HUES64 (cell line): ENCODE results near the gene ITPR2.
A peak's percentile ranks its signal among the peaks of the same experiment; 100 is the strongest.

ENCODE experiments used
- H3K27ac ChIP-seq: 2 replicates; pipeline ENCODE4 v1.7.0; 2013; ENCODE audit warnings: low read depth, low read length, inconsistent platforms
- H3K27me3 ChIP-seq: 2 replicates; pipeline ENCODE4 v1.6.1; 2013; ENCODE audit warnings: mild to moderate bottlenecking, low read length; ENCODE audit not compliant: insufficient read depth
- H3K36me3 ChIP-seq: 2 replicates; pipeline ENCODE4 v1.6.1; 2013; ENCODE audit warnings: mild to moderate bottlenecking, low read length; ENCODE audit not compliant: insufficient read depth
- H3K4me1 ChIP-seq: 2 replicates; pipeline ENCODE4 v1.6.1; 2013; ENCODE audit warnings: mild to moderate bottlenecking, low read length, moderate library complexity; ENCODE audit not compliant: insufficient read depth
- H3K4me3 ChIP-seq: 2 replicates; pipeline ENCODE4 v1.5.1; 2013; ENCODE audit warnings: mild to moderate bottlenecking, low read length, moderate library complexity
- H3K9ac ChIP-seq: 2 replicates; pipeline ENCODE4 v1.6.1; 2013; ENCODE audit warnings: mild to moderate bottlenecking, low read depth, low read length
- H3K9me3 ChIP-seq: 2 replicates; pipeline ENCODE4 v1.6.1; 2013; ENCODE audit warnings: low read depth, low read length; ENCODE audit not compliant: insufficient read depth
- WGBS: fragments of 150-250, 120-280 bp; methylation state at CpG from one replicate; pipeline ENCODE4 v1.1.7; 2013; ENCODE audit warnings: missing lambda C conversion rate; 5-methylcytosine and 5-hydroxymethylcytosine counted together

Gene ITPR2

DNA sequence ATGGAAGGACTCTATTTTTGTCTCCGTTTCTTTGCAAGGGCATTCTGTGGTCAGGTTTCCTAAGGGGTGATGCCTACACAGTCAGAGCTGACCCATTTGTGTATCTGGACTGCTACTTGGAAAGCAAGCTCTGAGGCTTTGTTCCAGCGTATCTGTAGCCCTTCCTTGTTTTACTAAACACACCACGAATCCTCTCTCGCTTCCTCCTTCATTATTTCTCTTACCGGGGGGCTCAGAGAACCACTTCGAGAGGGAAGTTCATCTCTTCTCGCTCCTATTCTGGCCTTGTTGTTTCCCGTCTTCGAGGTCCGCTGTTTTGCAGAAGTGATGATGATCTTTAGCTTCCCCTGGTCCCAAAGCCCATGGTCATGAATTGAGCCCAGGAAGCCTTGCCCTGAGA lies 472.9 kb downstream of the ITPR2 start:
- WGBS, result 94% methylated on average over 10 of the region's 10 CpGs
- H3K27ac ChIP-seq, result no peak overlapping the region
- no peaks in the 10 kb centered on the region for H3K4me1 ChIP-seq
- H3K9ac ChIP-seq, result no peak overlapping the region
- no peaks in the 10 kb centered on the region for H3K36me3 ChIP-seq
- no peaks in the 10 kb centered on the region for H3K9me3 ChIP-seq
- no peaks in the 10 kb centered on the region for H3K27me3 ChIP-seq
- no peak overlapping the region for H3K4me3 ChIP-seq

- Histone ChIP-seq H3K4me1 (no peaks in the 10 kb centered on the region), H3K27me3 (no peaks in the 10 kb centered on the region), H3K9me3 (no peaks in the 10 kb centered on the region), H3K27ac (no peak overlapping the region), H3K4me3 (no peak overlapping the region), H3K9ac (no peak overlapping the region), H3K36me3 (no peaks in the 10 kb centered on the region)
- 98% methylated on average over 5 of the region's 5 CpGs for WGBS
Observed at GRCh38 chr12:26359576-26359975, 473.4 kb downstream of the ITPR2 start.

DNA sequence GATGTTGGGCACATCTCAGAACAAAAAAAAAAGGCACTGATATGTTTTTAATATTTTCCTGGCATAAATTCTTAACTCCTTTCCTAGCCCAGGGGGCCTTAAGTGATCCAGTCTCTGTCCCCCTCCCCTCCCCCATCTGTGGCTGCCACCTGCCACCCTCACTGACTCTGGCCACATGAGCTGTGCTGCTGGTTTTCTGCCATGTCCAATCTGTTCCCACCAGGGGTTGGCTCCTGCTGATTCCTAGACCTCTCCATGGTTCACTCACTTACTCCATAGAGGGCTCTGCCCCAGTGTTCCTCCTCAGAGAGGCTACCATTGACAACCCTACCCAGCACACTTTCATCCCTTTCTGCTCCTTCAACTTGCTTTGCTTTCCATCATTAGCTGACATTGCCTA lies 474.3 kb downstream of the ITPR2 start:
- H3K27ac ChIP-seq, result no peak overlapping the region
- H3K4me3 ChIP-seq, result no peak overlapping the region
- no peaks in the 10 kb centered on the region for H3K9me3 ChIP-seq
- no peak overlapping the region for H3K9ac ChIP-seq
- H3K36me3 ChIP-seq, result no peaks in the 10 kb centered on the region
- no peaks in the 10 kb centered on the region for H3K4me1 ChIP-seq
- no peaks in the 10 kb centered on the region for H3K27me3 ChIP-seq

- 100% methylated on average over 1 of the region's 1 CpG for WGBS
- H3K4me3 ChIP-seq, result no peak overlapping the region
- no peaks in the 10 kb centered on the region for H3K36me3 ChIP-seq
- H3K27me3 ChIP-seq, result no peaks in the 10 kb centered on the region
- H3K9me3 ChIP-seq, result no peaks in the 10 kb centered on the region
- no peak overlapping the region for H3K9ac ChIP-seq
- no peaks in the 10 kb centered on the region for H3K4me1 ChIP-seq
- no peak overlapping the region for H3K27ac ChIP-seq
Observed at GRCh38 chr12:26347300-26347699, 485.7 kb downstream of the ITPR2 start.

- 84% methylated on average over 3 of the region's 3 CpGs for WGBS
- Histone ChIP-seq H3K4me3 (no peak overlapping the region), H3K9me3 (no peaks in the 10 kb centered on the region)
Observed at GRCh38 chr12:26346736-26347135, 486.3 kb downstream of the ITPR2 start.

GRCh38 chr12:26345471-26346003 lies 487.5 kb downstream of the ITPR2 start:
- Histone ChIP-seq H3K4me1 (peaks cover 4% of the 10 kb centered on the region; the same call in 1 of the 2 replicates), H3K27me3 (no peaks in the 10 kb centered on the region), H3K9me3 (no peaks in the 10 kb centered on the region), H3K27ac (no peak overlapping the region), H3K4me3 (no peak overlapping the region), H3K36me3 (no peaks in the 10 kb centered on the region), H3K9ac (no peak overlapping the region)
- WGBS, result 100% methylated on average over 2 of the region's 2 CpGs

More at GRCh38 chr12:26346736-26347135, 486.3 kb downstream of the ITPR2 start:
- H3K27ac ChIP-seq, result no peak overlapping the region
- H3K27me3 ChIP-seq, result no peaks in the 10 kb centered on the region
- no peak overlapping the region for H3K9ac ChIP-seq
- H3K4me1 ChIP-seq, result peaks cover 4% of the 10 kb centered on the region; the same call in 1 of the 2 replicates
- H3K36me3 ChIP-seq, result no peaks in the 10 kb centered on the region

GRCh38 chr12:26341491-26341890 lies 491.5 kb downstream of the ITPR2 start:
- Histone ChIP-seq H3K36me3 (no peaks in the 10 kb centered on the region), H3K27me3 (no peaks in the 10 kb centered on the region), H3K9me3 (no peaks in the 10 kb centered on the region), H3K27ac (no peak overlapping the region), H3K4me3 (no peak overlapping the region), H3K9ac (no peak overlapping the region), H3K4me1 (peaks cover 9% of the 10 kb centered on the region; the same call in 1 of the 2 replicates)

- no peaks in the 10 kb centered on the region for H3K9me3 ChIP-seq
- H3K27me3 ChIP-seq, result no peaks in the 10 kb centered on the region
- WGBS, result 77% methylated on average over 1 of the region's 1 CpG
- H3K4me3 ChIP-seq, result no peak overlapping the region
- no peak overlapping the region for H3K27ac ChIP-seq
- H3K9ac ChIP-seq, result no peak overlapping the region
- H3K4me1 ChIP-seq, result peaks cover 9% of the 10 kb centered on the region; the same call in 1 of the 2 replicates
- no peaks in the 10 kb centered on the region for H3K36me3 ChIP-seq
Observed at GRCh38 chr12:26340649-26341048, 492.3 kb downstream of the ITPR2 start.

- H3K4me3 ChIP-seq, result no peak overlapping the region
- no peaks in the 10 kb centered on the region for H3K9me3 ChIP-seq
- no peak overlapping the region for H3K27ac ChIP-seq
- 95% methylated on average over 12 of the region's 13 CpGs for WGBS
- H3K27me3 ChIP-seq, result no peaks in the 10 kb centered on the region
- no peak overlapping the region for H3K9ac ChIP-seq
- H3K36me3 ChIP-seq, result no peaks in the 10 kb centered on the region
- peaks cover 9% of the 10 kb centered on the region; the same call in 1 of the 2 replicates for H3K4me1 ChIP-seq
Observed at GRCh38 chr12:26339976-26340375, 493.0 kb downstream of the ITPR2 start.

- WGBS, result 95% methylated on average over 9 of the region's 11 CpGs
- H3K9ac ChIP-seq, result no peak overlapping the region
- H3K27me3 ChIP-seq, result no peaks in the 10 kb centered on the region
- no peak overlapping the region for H3K4me3 ChIP-seq
- H3K9me3 ChIP-seq, result no peaks in the 10 kb centered on the region
- H3K4me1 ChIP-seq, result peaks cover 9% of the 10 kb centered on the region; the same call in 1 of the 2 replicates
- peak overlapping the region; percentile 26; the same call in 1 of the 2 replicates for H3K27ac ChIP-seq
- no peaks in the 10 kb centered on the region for H3K36me3 ChIP-seq
Observed at GRCh38 chr12:26338586-26339572, 494.1 kb downstream of the ITPR2 start.

DNA sequence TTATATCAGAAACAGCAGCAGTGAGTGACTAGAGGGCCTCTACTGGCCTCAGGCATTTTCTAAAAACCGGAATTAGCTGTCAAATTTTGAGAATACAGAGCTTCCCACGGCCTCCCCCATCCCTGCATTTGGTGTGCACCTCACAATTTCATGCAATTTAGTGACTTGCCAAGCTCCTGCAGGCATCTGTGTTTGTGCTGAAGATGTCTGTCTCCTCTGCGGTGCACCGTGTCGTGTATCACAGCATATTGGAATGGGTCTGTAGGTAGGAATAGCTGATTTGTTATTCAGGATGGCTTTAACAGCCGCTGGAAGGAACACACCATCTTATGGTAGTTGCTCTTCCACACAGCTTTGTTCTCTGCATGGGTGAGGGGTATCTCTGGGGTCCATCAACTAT lies 497.3 kb downstream of the ITPR2 start:
- Histone ChIP-seq H3K9me3 (no peaks in the 10 kb centered on the region), H3K9ac (no peak overlapping the region), H3K36me3 (no peaks in the 10 kb centered on the region), H3K4me3 (no peak overlapping the region), H3K27me3 (no peaks in the 10 kb centered on the region), H3K27ac (no peak overlapping the region), H3K4me1 (peaks cover 5% of the 10 kb centered on the region; the same call in 1 of the 2 replicates)
- 94% methylated on average over 6 of the region's 6 CpGs for WGBS
